22Rv1 (cell line): Measurements from ENCODE around the gene ZNF358.

ENCODE experiments used
- ZFX ChIP-seq: fragments of 450-650 bp; IDR thresholded peaks from 2 replicates; pipeline ENCODE4 v1.6.1; 2017; ENCODE audit warnings: antibody characterized with exemption, borderline replicate concordance
- TF ChIP-seq, protein P1 (sequence below): fragments of 450-650 bp; IDR thresholded peaks from 2 replicates; pipeline ENCODE4 v1.5.1; 2017; ENCODE audit warnings: mild to moderate bottlenecking

DNA sequence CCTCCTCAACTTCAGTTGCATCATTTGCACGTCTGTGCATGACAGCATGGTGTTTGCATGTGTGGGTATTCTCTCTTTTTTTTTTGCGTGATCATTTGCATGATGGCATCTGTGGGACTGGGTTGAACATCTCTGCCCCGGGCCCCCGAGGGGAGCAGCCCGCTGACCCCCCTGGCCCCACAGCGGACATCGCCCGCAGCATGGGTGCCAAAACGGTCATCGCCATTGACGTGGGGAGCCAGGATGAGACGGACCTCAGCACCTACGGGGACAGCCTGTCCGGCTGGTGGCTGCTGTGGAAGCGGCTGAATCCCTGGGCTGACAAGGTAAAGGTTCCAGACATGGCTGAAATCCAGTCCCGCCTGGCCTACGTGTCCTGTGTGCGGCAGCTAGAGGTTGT is 42.8 kb downstream of the ZNF358 start:
- TF ChIP-seq, protein P1, sequence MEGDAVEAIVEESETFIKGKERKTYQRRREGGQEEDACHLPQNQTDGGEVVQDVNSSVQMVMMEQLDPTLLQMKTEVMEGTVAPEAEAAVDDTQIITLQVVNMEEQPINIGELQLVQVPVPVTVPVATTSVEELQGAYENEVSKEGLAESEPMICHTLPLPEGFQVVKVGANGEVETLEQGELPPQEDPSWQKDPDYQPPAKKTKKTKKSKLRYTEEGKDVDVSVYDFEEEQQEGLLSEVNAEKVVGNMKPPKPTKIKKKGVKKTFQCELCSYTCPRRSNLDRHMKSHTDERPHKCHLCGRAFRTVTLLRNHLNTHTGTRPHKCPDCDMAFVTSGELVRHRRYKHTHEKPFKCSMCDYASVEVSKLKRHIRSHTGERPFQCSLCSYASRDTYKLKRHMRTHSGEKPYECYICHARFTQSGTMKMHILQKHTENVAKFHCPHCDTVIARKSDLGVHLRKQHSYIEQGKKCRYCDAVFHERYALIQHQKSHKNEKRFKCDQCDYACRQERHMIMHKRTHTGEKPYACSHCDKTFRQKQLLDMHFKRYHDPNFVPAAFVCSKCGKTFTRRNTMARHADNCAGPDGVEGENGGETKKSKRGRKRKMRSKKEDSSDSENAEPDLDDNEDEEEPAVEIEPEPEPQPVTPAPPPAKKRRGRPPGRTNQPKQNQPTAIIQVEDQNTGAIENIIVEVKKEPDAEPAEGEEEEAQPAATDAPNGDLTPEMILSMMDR = no peak
- TF ChIP-seq ZFX = no peak
